GM18907 (cell line): ENCODE results near the gene GREB1L.
"Not testable (repeated sequence)": the region's sequence is repeated elsewhere in the genome, so short reads cannot be mapped to it uniquely, and the experiment has no call there.

Experiments
- ATAC-seq: cut with Tn5 transposase; IDR thresholded peaks from one replicate; pipeline ENCODE4 v1.9.1; 2021; ENCODE audit warnings: mild to moderate bottlenecking, moderate library complexity; ENCODE audit not compliant: unreplicated experiment

Gene GREB1L

GRCh38 chr18:21262979-21263378 is 20.9 kb downstream of the GREB1L start:
- no peak for ATAC-seq

- no peak for ATAC-seq
Measured at GRCh38 chr18:21264651-21265050, 22.6 kb downstream of the GREB1L start.

GRCh38 chr18:21265971-21266673 is 24.1 kb downstream of the GREB1L start:
- ATAC-seq, result no peak

GRCh38 chr18:21267400-21267799 is 25.4 kb downstream of the GREB1L start:
- no peak for ATAC-seq

- no peak for ATAC-seq
Measured at GRCh38 chr18:21269349-21269748, 27.3 kb downstream of the GREB1L start.

GRCh38 chr18:21270453-21270852 is 28.4 kb downstream of the GREB1L start:
- no peak for ATAC-seq

- no peak for ATAC-seq
Measured at GRCh38 chr18:21272016-21272579, 30.1 kb downstream of the GREB1L start.

- no peak for ATAC-seq
Measured at GRCh38 chr18:21273568-21273967, 31.5 kb downstream of the GREB1L start.

GRCh38 chr18:21275645-21276044 is 33.6 kb downstream of the GREB1L start:
- no peak for ATAC-seq

GRCh38 chr18:21277578-21277977 is 35.5 kb downstream of the GREB1L start:
- no peak for ATAC-seq

- ATAC-seq, result not testable (repeated sequence)
Measured at GRCh38 chr18:21278218-21278617, 36.2 kb downstream of the GREB1L start.

GRCh38 chr18:21281603-21282002 is 39.6 kb downstream of the GREB1L start:
- ATAC-seq, result no peak

- ATAC-seq, result no peak
Measured at GRCh38 chr18:21284540-21284939, 42.5 kb downstream of the GREB1L start.

GRCh38 chr18:21289827-21290226 is 47.8 kb downstream of the GREB1L start:
- no peak for ATAC-seq

- ATAC-seq, result no peak
Measured at GRCh38 chr18:21291106-21291505, 49.1 kb downstream of the GREB1L start.

GRCh38 chr18:21293479-21293878 is 51.4 kb downstream of the GREB1L start:
- no peak for ATAC-seq

GRCh38 chr18:21295101-21295500 is 53.1 kb downstream of the GREB1L start:
- no peak for ATAC-seq

- no peak for ATAC-seq
Measured at GRCh38 chr18:21296045-21296444, 54.0 kb downstream of the GREB1L start.

GRCh38 chr18:21298351-21298750 is 56.3 kb downstream of the GREB1L start:
- ATAC-seq, result no peak

- no peak for ATAC-seq
Measured at GRCh38 chr18:21300035-21300907, 58.2 kb downstream of the GREB1L start.

GRCh38 chr18:21300908-21301200 is 58.8 kb downstream of the GREB1L start:
- no peak for ATAC-seq

- ATAC-seq, result no peak
Measured at GRCh38 chr18:21303445-21303844, 61.4 kb downstream of the GREB1L start.
